GM21360 (cell line): ENCODE data around the gene ARHGAP15.

Experiments
- ATAC-seq: cut with Tn5 transposase; IDR thresholded peaks from one replicate; pipeline ENCODE4 v1.9.1; 2021; ENCODE audit warnings: mild to moderate bottlenecking, moderate library complexity; ENCODE audit not compliant: unreplicated experiment

Gene ARHGAP15

GRCh38 chr2:143564419-143564818 is 435.2 kb downstream of the ARHGAP15 start:
- ATAC-seq, result peak; percentile 98

- no peak for ATAC-seq
Observed at GRCh38 chr2:143571747-143572146, 442.5 kb downstream of the ARHGAP15 start.

GRCh38 chr2:143572421-143572820 is 443.2 kb downstream of the ARHGAP15 start:
- ATAC-seq, result no peak

- no peak for ATAC-seq
Observed at GRCh38 chr2:143574069-143574468, 444.9 kb downstream of the ARHGAP15 start.

- ATAC-seq, result no peak
Observed at GRCh38 chr2:143575340-143575739, 446.1 kb downstream of the ARHGAP15 start.

GRCh38 chr2:143577489-143577888 is 448.3 kb downstream of the ARHGAP15 start:
- no peak for ATAC-seq

GRCh38 chr2:143579456-143579855 is 450.2 kb downstream of the ARHGAP15 start:
- ATAC-seq, result no peak

- ATAC-seq, result no peak
Observed at GRCh38 chr2:143581134-143581533, 451.9 kb downstream of the ARHGAP15 start.

GRCh38 chr2:143582046-143582747 is 453.0 kb downstream of the ARHGAP15 start:
- no peak for ATAC-seq

- ATAC-seq, result no peak
Observed at GRCh38 chr2:143584936-143585335, 455.7 kb downstream of the ARHGAP15 start.

GRCh38 chr2:143586119-143586518 is 456.9 kb downstream of the ARHGAP15 start:
- ATAC-seq, result no peak

- no peak for ATAC-seq
Observed at GRCh38 chr2:143588746-143589145, 459.5 kb downstream of the ARHGAP15 start.

GRCh38 chr2:143594161-143594560 is 464.9 kb downstream of the ARHGAP15 start:
- no peak for ATAC-seq

- no peak for ATAC-seq
Observed at GRCh38 chr2:143594745-143595144, 465.5 kb downstream of the ARHGAP15 start.

GRCh38 chr2:143600116-143600515 is 470.9 kb downstream of the ARHGAP15 start:
- ATAC-seq, result no peak

- no peak for ATAC-seq
Observed at GRCh38 chr2:143601828-143602227, 472.6 kb downstream of the ARHGAP15 start.

GRCh38 chr2:143603035-143603655 is 473.9 kb downstream of the ARHGAP15 start:
- no peak for ATAC-seq

- ATAC-seq, result no peak
Observed at GRCh38 chr2:143603846-143604565, 474.8 kb downstream of the ARHGAP15 start.

- ATAC-seq, result no peak
Observed at GRCh38 chr2:143604566-143604959, 475.3 kb downstream of the ARHGAP15 start.

GRCh38 chr2:143607231-143608062 is 478.2 kb downstream of the ARHGAP15 start:
- ATAC-seq, result no peak

- no peak for ATAC-seq
Observed at GRCh38 chr2:143608063-143608423, 478.8 kb downstream of the ARHGAP15 start.
